GM21360 (cell line): ENCODE results near the gene POGLUT2.

ENCODE experiments used
- ATAC-seq: cut with Tn5 transposase; IDR thresholded peaks from one replicate; pipeline ENCODE4 v1.9.1; 2021; ENCODE audit warnings: mild to moderate bottlenecking, moderate library complexity; ENCODE audit not compliant: unreplicated experiment

Gene POGLUT2

GRCh38 chr13:102770435-102770834 is 28.3 kb downstream of the POGLUT2 start:
- ATAC-seq: no peak

- ATAC-seq: no peak
These were observed 29.1 kb downstream of the POGLUT2 start for GRCh38 chr13:102769679-102770078.

GRCh38 chr13:102768909-102769308 is 29.9 kb downstream of the POGLUT2 start:
- no peak for ATAC-seq

- ATAC-seq: no peak
These were observed 35.0 kb downstream of the POGLUT2 start for GRCh38 chr13:102763741-102764140.

- no peak for ATAC-seq
These were observed 37.7 kb downstream of the POGLUT2 start for GRCh38 chr13:102761071-102761470.

- ATAC-seq: no peak
These were observed 39.9 kb downstream of the POGLUT2 start for GRCh38 chr13:102758842-102759241.

GRCh38 chr13:102757006-102757405 is 41.8 kb downstream of the POGLUT2 start:
- no peak for ATAC-seq

GRCh38 chr13:102751886-102752285 is 46.9 kb downstream of the POGLUT2 start:
- ATAC-seq: no peak

DNA sequence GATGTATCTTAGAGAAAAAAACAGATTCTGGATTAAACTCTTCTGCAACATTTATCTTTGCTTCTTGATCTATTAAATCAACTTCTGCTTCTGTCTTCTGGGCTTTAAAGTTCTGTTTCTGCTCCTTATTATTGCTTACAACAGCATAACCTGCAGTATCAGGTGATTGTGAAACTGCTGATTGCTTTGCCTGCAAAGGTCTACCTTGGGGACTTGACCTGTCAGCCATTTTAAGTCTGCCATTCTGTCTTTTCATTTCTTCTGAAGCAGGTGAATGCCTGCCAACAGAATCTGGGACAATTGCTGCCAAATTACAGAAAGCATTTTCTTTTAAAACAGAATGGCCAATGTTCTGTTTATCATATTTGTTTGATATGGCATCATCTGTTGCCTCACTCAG is 56.3 kb downstream of the POGLUT2 start:
- no peak for ATAC-seq

DNA sequence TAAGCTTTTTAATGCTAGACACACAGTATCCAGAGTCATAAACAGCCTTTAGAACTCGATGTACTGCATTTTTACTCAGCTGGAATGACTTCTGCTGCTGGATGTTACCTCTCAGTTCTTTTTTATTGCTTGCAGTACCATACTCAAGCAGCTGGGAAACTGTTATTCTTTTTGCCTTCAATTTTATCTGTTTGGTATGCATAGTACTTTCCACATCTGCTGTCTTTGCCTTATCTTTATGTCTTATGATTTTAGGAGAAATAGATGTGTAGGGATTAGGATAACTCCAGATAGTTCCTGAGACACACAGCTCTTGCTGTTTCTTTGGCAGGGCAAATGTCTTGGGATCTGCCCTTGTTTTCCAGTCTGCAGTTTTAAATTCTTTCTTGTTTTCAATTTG is 56.7 kb downstream of the POGLUT2 start:
- no peak for ATAC-seq
